ENCODE results near the gene ADAMTS20.

DNA sequence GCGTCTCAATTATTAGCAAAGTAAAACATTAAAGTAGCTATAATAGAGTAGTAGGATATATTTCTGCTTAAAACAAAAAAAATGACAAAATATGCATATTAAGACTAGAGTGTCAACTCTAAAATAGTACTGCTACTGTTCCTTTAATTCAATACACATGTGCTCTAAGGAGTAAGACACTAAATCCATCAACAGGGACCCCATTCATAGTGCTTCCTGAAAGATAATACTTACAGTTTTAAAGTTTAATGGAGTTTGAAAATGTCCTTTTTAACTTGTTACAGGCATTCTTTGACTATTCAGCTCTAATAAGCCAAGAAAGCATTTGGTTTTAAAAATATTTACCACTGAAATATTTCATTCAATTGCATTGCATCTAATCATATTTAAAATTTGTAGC, 145.2 kb downstream of the ADAMTS20 start:
- TF ChIP-seq, protein P1, sequence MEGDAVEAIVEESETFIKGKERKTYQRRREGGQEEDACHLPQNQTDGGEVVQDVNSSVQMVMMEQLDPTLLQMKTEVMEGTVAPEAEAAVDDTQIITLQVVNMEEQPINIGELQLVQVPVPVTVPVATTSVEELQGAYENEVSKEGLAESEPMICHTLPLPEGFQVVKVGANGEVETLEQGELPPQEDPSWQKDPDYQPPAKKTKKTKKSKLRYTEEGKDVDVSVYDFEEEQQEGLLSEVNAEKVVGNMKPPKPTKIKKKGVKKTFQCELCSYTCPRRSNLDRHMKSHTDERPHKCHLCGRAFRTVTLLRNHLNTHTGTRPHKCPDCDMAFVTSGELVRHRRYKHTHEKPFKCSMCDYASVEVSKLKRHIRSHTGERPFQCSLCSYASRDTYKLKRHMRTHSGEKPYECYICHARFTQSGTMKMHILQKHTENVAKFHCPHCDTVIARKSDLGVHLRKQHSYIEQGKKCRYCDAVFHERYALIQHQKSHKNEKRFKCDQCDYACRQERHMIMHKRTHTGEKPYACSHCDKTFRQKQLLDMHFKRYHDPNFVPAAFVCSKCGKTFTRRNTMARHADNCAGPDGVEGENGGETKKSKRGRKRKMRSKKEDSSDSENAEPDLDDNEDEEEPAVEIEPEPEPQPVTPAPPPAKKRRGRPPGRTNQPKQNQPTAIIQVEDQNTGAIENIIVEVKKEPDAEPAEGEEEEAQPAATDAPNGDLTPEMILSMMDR (IDR thresholded peaks at IDR 0.05): no peak
- no peak for TF ChIP-seq POLR2AphosphoS5 (IDR thresholded peaks at IDR 0.05)

Measured in gastroesophageal sphincter (tissue), 3 donors.